NCI-H82 treated with DMSO at 0.1 percent for 48 hours (cell line): ENCODE results near the gene WDR33.

Experiments
- DNase-seq: peaks from one replicate; lab custom pipeline; 2025; ENCODE audit not compliant: unreplicated experiment; lab: John Stamatoyannopoulos, UW

The WDR33 gene

GRCh38 chr2:127658641-127659407 lies 152.1 kb downstream of the WDR33 start:
- DNase-seq: no peak

- DNase-seq: no peak
These were observed 152.8 kb downstream of the WDR33 start for GRCh38 chr2:127658146-127658545.

- DNase-seq: no peak
These were observed 153.8 kb downstream of the WDR33 start for GRCh38 chr2:127657232-127657595.

- DNase-seq: no peak
These were observed 154.3 kb downstream of the WDR33 start for GRCh38 chr2:127656569-127657231.

- DNase-seq: no peak
These were observed 155.5 kb downstream of the WDR33 start for GRCh38 chr2:127655209-127656073.

- no peak for DNase-seq
These were observed 156.2 kb downstream of the WDR33 start for GRCh38 chr2:127654838-127655175.

- DNase-seq: no peak
These were observed 156.7 kb downstream of the WDR33 start for GRCh38 chr2:127654084-127654837.

- DNase-seq: no peak
These were observed 157.4 kb downstream of the WDR33 start for GRCh38 chr2:127653421-127654083.

- no peak for DNase-seq
These were observed 158.1 kb downstream of the WDR33 start for GRCh38 chr2:127652786-127653357.

GRCh38 chr2:127651971-127652550 lies 158.9 kb downstream of the WDR33 start:
- DNase-seq: no peak

- DNase-seq: no peak
These were observed 159.6 kb downstream of the WDR33 start for GRCh38 chr2:127651381-127651809.
